Peyer's patch (tissue), 4 donors: ENCODE measurements around the gene KCNMA1. TPM values are rescaled to one million over a fixed set of nuclear protein-coding genes. Genes with fewer than 3 reads are reported as not detected.

Experiments used
- DNase-seq, 3 donors: peaks; one replicate each; pipeline ENCODE4 v3.0.0-alpha.2; 2017 to 2019
- H3K27ac ChIP-seq, 4 donors: fragments of 200-600 bp; sonication (generic); one replicate each; pipeline ENCODE4 v1.5.1; 2016 to 2019
- H3K27me3 ChIP-seq, 2 donors: fragments of 200-600 bp; sonication (generic); one replicate each; pipeline ENCODE4 v1.5.1; 2019
- H3K36me3 ChIP-seq, 3 donors: fragments of 200-600 bp; sonication (generic); one replicate each; pipeline ENCODE4 v1.5.1; 2016 to 2019
- H3K4me1 ChIP-seq, 4 donors: fragments of 200-600 bp; sonication (generic); one replicate each; pipeline ENCODE4 v1.5.1; 2016 to 2019
- H3K4me3 ChIP-seq, 4 donors: fragments of 200-600 bp; sonication (generic); 1 replicate in 3 of 4; 2 replicates in 1 of 4; pipeline ENCODE4 v1.5.1; 2016 to 2019; ENCODE audit warnings: mild to moderate bottlenecking in 1 of 4
- H3K9me3 ChIP-seq, 4 donors: fragments of 200-600 bp; sonication (generic); one replicate each; pipeline ENCODE4 v1.5.1; 2016 to 2019; ENCODE audit warnings: mild to moderate bottlenecking in 1 of 4
- CTCF ChIP-seq, 6 experiments: fragments of 450-650 bp in 4 of 6; fragments of 200-600 bp in 2 of 6; sonication (generic) in 1 of 6; IDR thresholded peaks; one replicate each; pipeline ENCODE4 v1.5.1; 2017 to 2019; ENCODE audit warnings: antibody characterized with exemption in 6 of 6, mild to moderate bottlenecking in 3 of 6, moderate library complexity in 1 of 6
- POLR2A ChIP-seq, 2 donors: fragments of 450-650 bp; IDR thresholded peaks; one replicate each; pipeline ENCODE4 v1.5.1; 2017; ENCODE audit warnings: antibody characterized with exemption in 2 of 2, mild to moderate bottlenecking in 2 of 2, moderate library complexity in 2 of 2
- total RNA-seq, 4 donors: library from RNA; depleted of rRNA; stranded (reverse); fragments of >200 nt; gene quantifications; one replicate each; pipeline ENCODE4 v1.1.0, GENCODE V29; 2016

KCNMA1 gene
- total RNA-seq, 4 donors from 2014 or later = 17.8 to 29.1 (median 23.9) TPM

- Histone ChIP-seq H3K27ac (no peak overlapping the region), H3K9me3 (no peaks in the 10 kb centered on the region), H3K4me3 (no peak overlapping the region), H3K4me1 (no peaks in the 10 kb centered on the region), H3K27me3 (no peaks in the 10 kb centered on the region), H3K36me3 (no peaks in the 10 kb centered on the region)
- TF ChIP-seq POLR2A (IDR thresholded peaks at IDR 0.05) (no peak), CTCF (IDR thresholded peaks at IDR 0.05) (no peak)
- DNase-seq = no peak
Measured at GRCh38 chr10:76935941-76936613, 701.5 kb downstream of the KCNMA1 start.

GRCh38 chr10:76928565-76928964, 709.0 kb downstream of the KCNMA1 start:
- Histone ChIP-seq H3K4me1 (no peaks in the 10 kb centered on the region), H3K9me3 (no peaks in the 10 kb centered on the region), H3K36me3 (no peaks in the 10 kb centered on the region), H3K27ac (no peak overlapping the region), H3K4me3 (no peak overlapping the region), H3K27me3 (no peaks in the 10 kb centered on the region)
- no peak for DNase-seq
- no peak for TF ChIP-seq CTCF (IDR thresholded peaks at IDR 0.05)
- TF ChIP-seq POLR2A (IDR thresholded peaks at IDR 0.05) = no peak

GRCh38 chr10:76925636-76926405, 711.8 kb downstream of the KCNMA1 start:
- Histone ChIP-seq H3K4me1 (no peaks in the 10 kb centered on the region), H3K27ac (no peak overlapping the region), H3K36me3 (no peaks in the 10 kb centered on the region), H3K9me3 (no peaks in the 10 kb centered on the region), H3K4me3 (no peak overlapping the region), H3K27me3 (no peaks in the 10 kb centered on the region)
- DNase-seq = no peak
- no peak for TF ChIP-seq POLR2A (IDR thresholded peaks at IDR 0.05)
- TF ChIP-seq CTCF (IDR thresholded peaks at IDR 0.05) = no peak

- Histone ChIP-seq H3K27me3 (no peaks in the 10 kb centered on the region), H3K36me3 (no peaks in the 10 kb centered on the region), H3K4me1 (no peaks in the 10 kb centered on the region), H3K4me3 (no peak overlapping the region), H3K27ac (no peak overlapping the region), H3K9me3 (no peaks in the 10 kb centered on the region)
- no peak for DNase-seq
- TF ChIP-seq CTCF (IDR thresholded peaks at IDR 0.05) = no peak
- TF ChIP-seq POLR2A (IDR thresholded peaks at IDR 0.05) = no peak
Measured at GRCh38 chr10:76922666-76923065, 714.9 kb downstream of the KCNMA1 start.

- Histone ChIP-seq H3K4me3 (no peak overlapping the region), H3K27me3 (no peaks in the 10 kb centered on the region), H3K27ac (no peak overlapping the region), H3K9me3 (no peaks in the 10 kb centered on the region), H3K4me1 (no peaks in the 10 kb centered on the region), H3K36me3 (no peaks in the 10 kb centered on the region)
- TF ChIP-seq POLR2A (IDR thresholded peaks at IDR 0.05) = no peak
- TF ChIP-seq CTCF (IDR thresholded peaks at IDR 0.05) = no peak
- no peak for DNase-seq
Measured at GRCh38 chr10:76921383-76922010, 716.1 kb downstream of the KCNMA1 start.
